SHP77 treated with DMSO at 0.1 percent for 48 hours (cell line): ENCODE results near the gene SEM1.
"Not testable (repeated sequence)": the region's sequence is repeated elsewhere in the genome, so short reads cannot be mapped to it uniquely, and the experiment has no call there.

Experiments
- DNase-seq: peaks from one replicate; lab custom pipeline; 2025; lab: John Stamatoyannopoulos, UW

Gene SEM1

GRCh38 chr7:96701258-96701657 lies 8.4 kb downstream of the SEM1 start:
- DNase-seq, result no peak

GRCh38 chr7:96700516-96700915 lies 9.1 kb downstream of the SEM1 start:
- DNase-seq, result no peak

GRCh38 chr7:96699219-96699871 lies 10.3 kb downstream of the SEM1 start:
- DNase-seq, result no peak

GRCh38 chr7:96698449-96698848 lies 11.2 kb downstream of the SEM1 start:
- not testable (repeated sequence) for DNase-seq

GRCh38 chr7:96697822-96698221 lies 11.8 kb downstream of the SEM1 start:
- no peak for DNase-seq

- no peak for DNase-seq
These were observed 14.1 kb downstream of the SEM1 start for GRCh38 chr7:96695581-96695980.

- DNase-seq, result no peak
These were observed 15.6 kb downstream of the SEM1 start for GRCh38 chr7:96694082-96694481.

DNA sequence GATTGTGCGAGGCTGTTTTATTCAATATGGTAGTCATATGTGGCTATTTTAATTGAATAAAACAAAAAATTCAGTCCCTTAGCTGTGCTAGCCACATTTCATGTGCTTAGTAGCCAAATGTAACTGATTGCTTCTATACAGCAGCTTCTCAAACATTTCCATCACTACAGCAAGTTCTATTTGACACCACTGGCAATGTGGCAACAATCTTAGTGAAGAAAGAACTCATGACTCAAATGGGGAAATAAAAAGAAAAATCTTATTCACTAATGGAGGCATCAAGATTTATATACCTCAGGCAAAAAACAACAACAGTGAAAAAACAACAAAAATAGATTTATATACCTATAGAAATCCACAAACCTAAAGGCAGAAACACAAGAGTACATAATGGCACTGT lies 17.9 kb downstream of the SEM1 start:
- DNase-seq, result no peak

GRCh38 chr7:96689414-96689813 lies 20.2 kb downstream of the SEM1 start:
- DNase-seq, result no peak

GRCh38 chr7:96686305-96686704 lies 23.3 kb downstream of the SEM1 start:
- no peak for DNase-seq

- DNase-seq, result no peak
These were observed 23.9 kb downstream of the SEM1 start for GRCh38 chr7:96685755-96686154.

GRCh38 chr7:96685353-96685752 lies 24.3 kb downstream of the SEM1 start:
- no peak for DNase-seq

GRCh38 chr7:96679886-96680285 lies 29.8 kb downstream of the SEM1 start:
- no peak for DNase-seq

DNA sequence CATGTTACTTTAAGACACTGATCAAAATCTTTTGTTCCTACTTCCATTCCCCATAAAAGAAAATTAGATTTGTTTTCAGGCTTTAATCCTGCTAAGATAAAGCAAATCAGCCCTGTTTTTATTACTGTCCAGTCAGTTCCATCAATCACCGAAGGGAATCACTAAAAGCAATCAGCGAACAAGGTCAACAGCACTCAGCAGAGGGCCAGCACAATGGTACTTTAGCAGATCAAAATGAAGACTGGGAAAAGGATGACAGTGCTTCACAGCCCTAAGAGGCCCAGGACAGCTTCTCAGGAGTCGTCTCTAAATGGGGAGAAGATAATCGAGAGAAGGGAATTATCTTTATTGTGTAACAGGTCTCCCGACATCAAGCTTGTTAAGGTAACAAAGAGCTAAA lies 32.7 kb downstream of the SEM1 start:
- DNase-seq, result no peak

DNA sequence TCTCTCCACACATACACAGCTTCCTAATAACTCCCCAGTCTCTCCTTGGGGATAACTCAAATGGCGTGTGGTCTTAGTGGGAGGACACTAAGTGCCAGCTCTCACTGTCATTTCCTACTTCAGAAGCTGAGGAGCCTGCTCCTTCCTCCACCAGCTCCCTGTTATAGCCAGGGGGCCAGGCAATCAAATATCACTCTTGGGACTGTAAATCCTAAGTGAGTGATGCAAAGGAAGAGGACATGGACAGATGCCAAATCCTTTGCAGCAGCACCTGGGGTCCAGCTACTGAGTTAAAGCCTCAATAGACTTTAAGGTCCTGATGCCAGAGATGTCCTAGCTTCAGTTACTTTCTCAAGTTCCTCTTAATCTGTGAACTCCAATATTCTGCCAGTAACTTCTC lies 34.1 kb downstream of the SEM1 start:
- peak; percentile 33 for DNase-seq

DNA sequence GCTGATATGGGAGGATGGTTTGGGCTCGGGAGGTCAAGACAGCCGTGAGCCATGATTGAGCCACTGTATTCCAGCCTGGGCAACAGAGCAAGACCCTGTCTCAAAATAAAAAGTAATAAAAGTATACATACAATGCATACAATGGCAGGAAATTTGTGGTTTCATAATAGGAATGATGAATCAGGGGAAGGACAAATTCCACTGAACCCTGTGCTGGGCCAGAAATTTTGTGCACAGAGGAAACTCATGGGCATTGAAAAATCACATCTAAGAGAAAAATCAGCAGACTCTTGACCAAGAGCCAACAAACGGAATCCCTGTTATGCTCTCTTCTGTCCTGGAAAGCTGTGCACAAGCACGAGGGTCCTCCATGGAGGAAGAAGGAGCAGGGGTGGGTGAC lies 35.1 kb downstream of the SEM1 start:
- no peak for DNase-seq

- DNase-seq, result no peak
These were observed 37.8 kb downstream of the SEM1 start for GRCh38 chr7:96671854-96672253.

DNA sequence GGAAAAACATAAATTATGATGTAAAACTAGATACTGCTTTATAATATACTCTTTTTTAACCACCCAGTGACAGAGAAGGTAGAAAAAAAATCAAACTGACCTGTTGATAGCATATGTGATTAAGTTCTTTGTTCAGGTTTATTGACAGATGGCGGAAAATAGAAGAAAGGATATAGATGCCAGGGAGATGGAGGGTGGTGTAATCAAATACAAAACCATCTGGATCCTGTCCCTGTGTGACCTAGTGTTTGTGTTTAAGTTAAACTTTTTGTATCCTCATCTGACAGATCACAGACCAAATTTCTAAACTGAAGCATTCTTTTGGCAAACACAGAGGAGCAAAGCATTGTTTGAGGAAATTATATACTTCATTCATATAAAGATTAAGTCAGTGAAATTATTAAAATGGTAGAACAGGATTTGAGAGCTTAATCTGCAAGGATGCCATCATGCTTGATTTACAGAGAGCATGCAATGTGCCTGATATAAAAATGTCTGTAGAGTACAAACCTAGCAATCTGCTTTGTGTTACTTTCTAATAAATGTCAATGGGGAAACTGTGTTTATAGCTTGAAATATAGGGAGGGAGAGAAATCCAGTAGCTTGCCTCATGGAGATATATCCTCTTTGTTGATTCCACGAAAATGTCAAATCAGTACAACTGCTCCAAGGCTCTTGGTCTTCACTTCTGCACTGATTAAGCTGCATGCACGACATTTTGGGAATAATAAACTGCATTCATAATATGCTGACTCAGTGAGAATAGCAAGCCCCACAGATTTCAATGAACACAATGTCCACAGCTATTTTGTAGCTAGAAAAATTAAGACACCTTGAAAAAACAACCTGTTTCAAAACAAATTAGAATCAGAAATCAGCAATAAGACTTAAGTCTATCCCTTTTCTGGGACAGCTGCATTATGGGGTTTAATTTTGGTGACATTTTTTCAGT lies 39.0 kb downstream of the SEM1 start:
- no peak for DNase-seq

DNA sequence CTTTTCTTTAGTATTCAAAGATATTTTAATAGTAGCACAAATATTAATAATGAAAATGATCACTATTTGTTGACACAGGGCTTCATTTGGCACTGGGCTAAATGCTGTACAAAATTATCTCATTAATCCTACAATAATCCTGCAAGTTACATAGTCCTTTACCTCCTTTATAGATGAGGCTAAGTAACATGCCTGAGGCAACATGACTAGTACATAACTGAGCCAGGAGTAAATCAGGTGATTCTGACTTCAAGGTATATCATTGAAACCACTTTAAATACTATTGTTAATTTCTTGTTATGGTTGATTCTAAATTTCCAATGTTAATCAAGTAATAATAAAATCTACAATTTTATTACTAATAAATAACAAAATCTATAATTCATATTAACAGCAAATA lies 39.8 kb downstream of the SEM1 start:
- no peak for DNase-seq

GRCh38 chr7:96667026-96667425 lies 42.6 kb downstream of the SEM1 start:
- no peak for DNase-seq

- no peak for DNase-seq
These were observed 44.0 kb downstream of the SEM1 start for GRCh38 chr7:96665689-96666088.

DNA sequence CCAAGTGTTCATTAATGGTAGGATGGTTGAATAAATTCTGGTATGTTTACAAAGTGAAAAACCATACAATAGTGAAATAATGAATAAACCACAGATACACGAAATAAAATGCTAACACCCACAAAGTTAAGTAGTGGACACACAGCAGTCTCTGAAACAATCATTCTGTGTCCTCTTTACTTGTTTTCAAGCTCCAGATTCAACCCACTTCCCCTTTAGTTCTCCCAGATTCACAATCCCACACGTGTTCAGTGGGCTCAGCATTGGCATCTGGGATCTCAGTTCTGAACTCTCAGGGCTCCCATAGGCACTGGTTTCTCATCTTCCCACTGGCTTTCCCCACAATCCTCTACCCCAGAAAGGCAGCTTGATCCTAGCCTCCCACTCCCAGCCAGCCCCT lies 44.9 kb downstream of the SEM1 start:
- DNase-seq, result no peak

- DNase-seq, result no peak
These were observed 45.7 kb downstream of the SEM1 start for GRCh38 chr7:96663871-96664445.
